HG03469 (cell line): ENCODE measurements around the gene IFNA17.
A peak's percentile ranks its signal among the peaks of the same experiment; 100 is the strongest.
"Not testable (repeated sequence)": the region's sequence is repeated elsewhere in the genome, so short reads cannot be mapped to it uniquely, and the experiment has no call there.

Experiments
- ATAC-seq: cut with Tn5 transposase; IDR thresholded peaks from one replicate; pipeline ENCODE4 v1.9.1; 2021; ENCODE audit warnings: mild to moderate bottlenecking, moderate library complexity, moderate number of reproducible peaks; ENCODE audit not compliant: unreplicated experiment

Gene IFNA17

DNA sequence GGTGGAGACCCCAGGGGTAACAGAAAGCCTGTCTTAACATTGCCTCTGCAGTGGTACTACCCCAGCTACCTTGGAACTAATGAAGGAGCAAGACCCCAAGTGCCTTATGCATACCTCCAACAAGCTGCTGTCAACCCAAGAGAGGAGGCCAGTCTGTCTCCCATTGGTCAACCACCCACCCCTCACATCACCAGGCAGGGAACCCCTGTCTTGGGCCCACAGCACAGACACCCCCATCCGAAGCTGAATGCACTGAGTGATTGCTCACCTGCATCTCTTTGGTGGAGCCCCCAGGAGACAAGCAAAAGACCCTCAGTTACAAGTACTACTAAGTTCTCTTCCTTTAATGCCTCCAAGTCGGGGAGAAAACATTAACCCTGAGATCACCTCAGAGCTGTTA, 15.9 kb downstream of the IFNA17 start:
- ATAC-seq = not testable (repeated sequence)

DNA sequence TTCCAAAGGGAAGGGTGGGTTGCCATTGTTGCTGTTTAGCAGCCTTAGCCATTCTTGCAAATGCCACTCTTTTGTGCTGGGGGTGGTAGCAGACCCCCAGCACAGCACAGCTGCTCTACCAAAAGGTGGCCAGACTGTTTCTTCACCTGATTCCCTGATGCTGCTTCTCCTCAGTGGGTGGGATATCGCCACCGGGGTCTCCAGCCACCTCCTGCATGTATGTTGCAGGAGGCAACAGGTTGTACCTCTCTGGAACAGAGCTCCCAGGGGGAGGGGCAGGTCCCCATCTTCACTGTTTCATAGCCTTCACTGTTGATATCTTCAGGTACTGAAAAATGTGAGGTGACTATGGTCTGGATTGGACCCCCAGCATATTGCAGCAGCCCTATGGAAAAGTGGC, 17.2 kb downstream of the IFNA17 start:
- not testable (repeated sequence) for ATAC-seq

DNA sequence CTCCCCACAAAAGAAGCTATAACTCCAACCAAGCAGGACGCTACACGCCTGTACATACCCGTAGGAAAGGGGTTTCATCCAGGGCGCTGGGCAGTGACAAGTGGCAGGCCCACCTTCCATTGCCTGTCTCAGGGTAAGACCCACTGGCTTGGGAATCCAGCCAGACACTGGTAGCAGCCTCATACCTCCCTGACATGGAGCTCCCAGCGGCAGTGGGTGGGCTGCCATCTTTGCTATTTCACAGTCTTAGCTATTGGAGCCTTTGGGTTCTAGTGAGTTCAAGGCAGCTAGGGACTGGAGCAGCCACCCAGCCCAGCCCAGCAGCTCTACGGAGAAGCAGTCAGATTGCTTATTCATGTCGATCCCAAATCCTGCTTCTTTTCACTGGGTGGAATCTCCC, 17.7 kb downstream of the IFNA17 start:
- ATAC-seq = no peak

DNA sequence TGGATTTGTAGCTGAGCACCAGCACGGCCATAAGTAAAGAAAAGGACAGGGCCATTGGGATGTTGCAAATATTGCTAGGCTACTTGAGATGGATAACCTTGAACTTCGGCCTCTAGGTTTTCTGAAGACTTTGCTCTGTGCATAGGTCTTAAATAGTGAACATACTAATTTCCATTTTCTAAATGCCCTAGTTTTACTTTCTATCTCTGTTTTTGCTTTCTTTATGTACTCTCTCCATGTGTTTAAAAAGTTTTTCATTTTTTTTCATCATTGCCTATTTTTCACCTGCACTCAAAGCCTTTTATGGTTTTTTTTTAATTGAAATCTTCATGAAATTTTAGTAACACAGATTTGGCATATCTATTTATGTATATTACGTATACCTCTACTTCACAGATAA, 21.0 kb downstream of the IFNA17 start, which contains the start of gene IFNA10:
Gene IFNA10 (minus strand): TSS at position 101 of the 400 bp plus-strand sequence. CDS start 46 bp downstream, at position 55.
- not testable (repeated sequence) for ATAC-seq

DNA sequence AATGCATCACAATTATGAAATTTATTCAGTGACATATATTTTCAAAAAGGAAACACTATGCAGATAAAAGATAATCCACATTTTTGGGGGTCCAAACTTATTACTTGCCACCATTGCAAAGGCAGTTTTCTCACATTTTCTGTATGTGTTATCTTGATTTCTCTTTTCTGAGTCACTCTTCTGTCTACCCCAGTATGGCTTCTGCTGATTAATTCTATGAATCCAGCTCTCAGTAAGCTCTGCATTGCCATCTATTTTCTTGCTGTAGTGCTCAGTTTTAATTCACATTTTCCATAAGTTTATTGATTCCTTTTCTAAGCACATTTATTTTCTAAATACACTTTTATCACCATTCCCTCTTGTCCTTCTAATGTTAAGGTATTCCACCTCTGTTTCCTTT, 22.8 kb downstream of the IFNA17 start:
- no peak for ATAC-seq

DNA sequence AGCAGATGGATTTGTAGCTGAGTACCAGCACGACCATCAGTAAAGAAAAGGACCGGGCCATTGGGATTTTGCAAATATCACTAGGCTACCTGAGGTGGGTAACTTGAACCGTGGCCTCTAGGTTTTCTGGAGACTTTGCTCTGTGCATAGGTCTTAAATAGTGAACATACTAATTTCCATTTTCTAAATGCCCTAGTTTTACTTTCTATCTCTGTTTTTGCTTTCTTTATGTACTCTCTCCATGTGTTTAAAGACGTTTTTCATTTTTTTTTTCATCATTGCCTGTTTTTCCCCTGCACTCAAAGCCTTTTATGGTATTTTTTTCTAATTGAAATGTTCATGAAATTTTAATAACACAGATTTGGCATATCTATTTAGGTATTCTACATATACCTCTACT, 25.9 kb downstream of the IFNA17 start, which contains the start of gene IFNA7:
Gene IFNA7 (minus strand): TSS at position 101 of the 400 bp plus-strand sequence. CDS start 40 bp downstream, at position 61.
- not testable (repeated sequence) for ATAC-seq

DNA sequence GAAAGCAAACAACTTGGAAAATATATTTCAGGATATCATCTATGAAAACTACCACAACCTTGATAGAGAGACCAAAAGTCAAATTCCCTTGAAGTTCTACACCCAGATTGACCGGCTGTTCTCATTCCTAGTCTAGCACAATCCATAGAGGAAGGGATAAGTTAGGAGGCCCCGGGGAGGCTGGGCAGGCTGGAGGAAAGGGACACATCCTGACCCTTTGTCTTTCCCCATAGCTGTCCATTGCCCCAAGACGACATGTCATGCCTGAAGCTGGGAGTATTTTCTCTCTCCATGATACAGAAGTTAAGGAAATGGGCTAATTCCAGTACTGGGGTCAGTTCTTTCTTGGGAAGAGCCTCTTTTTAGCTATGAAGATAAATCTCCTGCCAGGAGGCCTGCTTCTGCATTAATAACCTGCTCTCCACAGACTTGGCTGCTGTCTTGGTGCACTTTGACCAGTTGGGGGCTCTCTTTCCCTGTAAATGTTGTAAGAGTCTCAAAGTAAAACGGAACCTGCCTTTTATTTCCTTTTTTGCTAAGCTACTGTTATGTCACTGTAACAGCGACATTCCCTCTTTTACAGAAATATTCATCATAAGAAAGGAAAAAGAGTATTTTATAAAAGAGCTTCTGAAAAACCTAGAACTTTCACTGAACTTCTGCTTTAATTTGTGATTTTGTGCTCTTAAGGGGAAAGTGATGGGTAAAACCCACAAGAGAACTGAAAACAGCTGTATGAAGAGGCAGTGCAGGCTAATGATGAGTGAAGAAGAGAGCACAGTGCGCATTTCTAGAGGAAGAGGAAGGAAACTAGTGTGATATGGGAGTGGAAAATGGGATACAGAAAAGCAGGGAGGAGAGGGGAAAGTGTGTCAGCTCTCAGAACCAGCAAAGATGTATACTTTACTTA, 32.9 kb downstream of the IFNA17 start:
- peak; percentile 90 for ATAC-seq

DNA sequence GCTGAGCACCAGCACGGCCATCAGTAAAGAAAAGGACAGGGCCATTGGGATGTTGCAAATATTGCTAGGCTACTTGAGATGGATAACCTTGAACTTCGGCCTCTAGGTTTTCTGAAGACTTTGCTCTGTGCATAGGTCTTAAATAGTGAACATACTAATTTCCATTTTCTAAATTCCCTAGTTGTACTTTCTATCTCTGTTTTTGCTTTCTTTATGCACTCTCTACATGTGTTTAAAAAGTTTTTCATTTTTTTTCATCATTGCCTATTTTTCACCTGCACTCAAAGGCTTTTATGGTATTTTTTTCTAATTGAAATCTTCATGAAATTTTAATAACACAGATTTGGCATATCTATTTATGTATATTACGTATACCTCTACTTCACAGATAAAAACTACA, 40.5 kb downstream of the IFNA17 start, which contains the start of gene IFNA4:
Gene IFNA4 (minus strand): TSS at position 101 of the 400 bp plus-strand sequence. CDS start 56 bp downstream, at position 45.
- ATAC-seq = not testable (repeated sequence)

DNA sequence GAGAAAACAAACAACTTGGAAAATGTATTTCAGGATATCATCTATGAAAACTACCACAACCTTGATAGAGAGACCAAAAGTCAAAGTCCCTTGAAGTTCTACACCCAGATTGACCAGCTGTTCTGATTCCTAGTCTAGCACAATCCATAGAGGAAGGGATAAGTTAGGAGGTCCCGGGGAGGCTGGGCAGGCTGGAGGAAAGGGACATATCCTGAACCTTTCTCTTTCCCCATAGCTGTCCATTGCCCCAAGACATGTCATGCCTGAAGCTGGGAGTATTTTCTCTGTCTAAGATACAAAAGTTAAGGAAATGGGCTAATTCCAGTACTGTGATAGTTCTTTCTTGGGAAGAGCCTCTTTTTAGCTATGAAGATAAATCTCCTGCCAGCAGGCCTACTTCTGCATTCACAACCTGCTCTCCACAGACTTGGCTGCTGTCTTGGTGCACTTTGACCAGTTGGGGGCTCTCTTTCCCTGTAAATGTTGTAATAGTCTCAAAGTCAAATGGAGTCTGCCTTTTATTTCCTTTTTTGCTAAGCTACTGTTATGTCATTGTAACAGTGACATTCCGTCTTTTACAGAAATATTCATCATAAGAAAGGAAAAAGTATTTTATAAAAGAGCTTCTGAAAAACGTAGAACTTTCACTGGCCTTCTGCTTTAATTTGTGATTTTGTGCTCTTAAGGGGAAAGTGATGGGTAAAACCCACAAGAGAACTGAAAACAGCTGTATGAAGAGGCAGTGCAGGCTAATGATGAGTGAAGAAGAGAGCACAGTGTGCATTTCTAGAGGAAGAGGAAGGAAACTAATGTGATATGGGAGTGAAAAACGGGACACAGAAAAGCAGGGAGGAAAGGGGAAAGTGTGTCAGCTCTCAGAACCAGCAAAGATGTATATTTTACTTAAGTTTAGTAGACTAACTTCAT, 44.9 kb downstream of the IFNA17 start:
- peak; percentile 95 for ATAC-seq
